Keratinocyte (primary cell): ENCODE results near the gene GSPT1. TPM values are rescaled to one million over a fixed set of nuclear protein-coding genes. Genes with fewer than 3 reads are reported as not detected.
"Not testable (repeated sequence)": the region's sequence is repeated elsewhere in the genome, so short reads cannot be mapped to it uniquely, and the experiment has no call there.

Experiments
- DNase-seq: peaks from one replicate; pipeline ENCODE4 v3.0.0-alpha.2; 2011; ENCODE audit warnings: low read depth, missing footprints, low spot score
- FAIRE-seq: peaks from 2 replicates; lab custom pipeline; 2011; peaks lifted over from hg19 to GRCh38; lab: Jason Lieb, UNC
- H2AFZ ChIP-seq: 2 replicates; pipeline ENCODE4 v1.6.0; 2012; ENCODE audit warnings: low read length, control low read depth, inconsistent platforms; ENCODE audit not compliant: control insufficient read depth
- H3K27ac ChIP-seq: 2 replicates; pipeline ENCODE4 v1.5.1; 2011; ENCODE audit warnings: low read length; ENCODE audit not compliant: control insufficient read depth, insufficient read depth
- H3K27me3 ChIP-seq: 3 replicates; pipeline ENCODE4 v1.6.0; 2011; ENCODE audit warnings: low read length; ENCODE audit not compliant: control insufficient read depth, insufficient read depth; ENCODE audit errors: extremely low read depth
- H3K36me3 ChIP-seq, 2 experiments: 2 replicates in 1 of 2; 3 replicates in 1 of 2; pipeline ENCODE4 v1.5.1; 2011; ENCODE audit warnings: low read length in 2 of 2, mild to moderate bottlenecking in 1 of 2; ENCODE audit not compliant: control insufficient read depth in 2 of 2, insufficient read depth in 2 of 2; ENCODE audit errors: extremely low read depth in 1 of 2
- H3K4me1 ChIP-seq: 3 replicates; pipeline ENCODE4 v1.5.1; 2011; ENCODE audit warnings: low read length; ENCODE audit not compliant: control insufficient read depth, insufficient read depth; ENCODE audit errors: extremely low read depth
- H3K4me2 ChIP-seq: 3 replicates; pipeline ENCODE4 v1.6.0; 2011; ENCODE audit warnings: low read depth, low read length; ENCODE audit not compliant: control insufficient read depth, insufficient read depth; ENCODE audit errors: extremely low read depth
- H3K4me3 ChIP-seq, 3 experiments: fragments of 200-600 bp in 1 of 3; sonication (generic) in 1 of 3; 2 replicates in 2 of 3; 3 replicates in 1 of 3; pipeline ENCODE4 v1.5.1; 2011 to 2016; ENCODE audit warnings: low read length in 3 of 3, mild to moderate bottlenecking in 3 of 3, control low read depth in 2 of 3, inconsistent platforms in 1 of 3, low read depth in 1 of 3, mixed read lengths in 1 of 3, mixed run types in 1 of 3, moderate library complexity in 1 of 3; ENCODE audit not compliant: control insufficient read depth in 2 of 3, insufficient read depth in 2 of 3; ENCODE audit errors: extremely low read depth in 1 of 3
- H3K79me2 ChIP-seq: 2 replicates; pipeline ENCODE4 v1.6.0; 2012; ENCODE audit warnings: low read length; ENCODE audit not compliant: control insufficient read depth, insufficient read depth
- H3K9ac ChIP-seq: 3 replicates; pipeline ENCODE4 v1.6.0; 2011; ENCODE audit warnings: low read length; ENCODE audit not compliant: control insufficient read depth, insufficient read depth; ENCODE audit errors: extremely low read depth
- H3K9me1 ChIP-seq: 3 replicates; pipeline ENCODE4 v1.6.0; 2011; ENCODE audit warnings: low read length; ENCODE audit not compliant: control insufficient read depth, insufficient read depth; ENCODE audit errors: extremely low read depth
- H3K9me3 ChIP-seq: 2 replicates; pipeline ENCODE4 v1.5.1; 2012; ENCODE audit warnings: low read depth, low read length; ENCODE audit not compliant: control insufficient read depth
- H4K20me1 ChIP-seq: 3 replicates; pipeline ENCODE4 v1.6.0; 2011; ENCODE audit warnings: low read length; ENCODE audit not compliant: control insufficient read depth, insufficient read depth; ENCODE audit errors: extremely low read depth
- CTCF ChIP-seq, 3 experiments: IDR thresholded peaks in 1 of 3; conservative IDR thresholded peaks in 1 of 3; optimal IDR thresholded peaks in 1 of 3; 2 replicates in 2 of 3; 3 replicates in 1 of 3; pipeline versions ENCODE3 to v1.5.1; 2011; ENCODE audit warnings: low read length in 3 of 3, mild to moderate bottlenecking in 3 of 3, moderate library complexity in 2 of 3, control low read depth in 1 of 3, inconsistent platforms in 1 of 3; ENCODE audit not compliant: insufficient read depth in 2 of 3; ENCODE audit errors: extremely low read depth in 1 of 3
- EZH2 ChIP-seq: IDR thresholded peaks from one replicate; pipeline ENCODE4 v1.6.1; 2012; ENCODE audit warnings: inconsistent platforms, mild to moderate bottlenecking, low read length, moderate library complexity
- dilution Hi-C: fragments of 300-500 bp; cut with MboI; formaldehyde crosslinking; loops from one replicate; pipeline ENCODE4 v1.7.0; 2020; ENCODE audit warnings: low sequenced_read_pairs; ENCODE audit not compliant: extremely low pct_ligation_motif_present
- polyA plus RNA-seq, 5 experiments: library from polyadenylated mRNA; depleted of rRNA in 3 of 5; stranded (reverse) in 3 of 5; stranded (forward) in 1 of 5; unstranded in 1 of 5; fragments of >200 nt; gene quantifications; 1 replicate in 1 of 5; 2 replicates in 3 of 5; 3 replicates in 1 of 5; pipeline versions ENCODE4 v1.2.1 to v1.2.3, GENCODE V29; 2011 to 2012; ENCODE audit warnings: missing spikeins in 2 of 5, low read depth in 1 of 5, low replicate concordance in 1 of 5

GSPT1 gene
- polyA plus RNA-seq, 1 donor (not counting 4 experiments of a cell fraction or from before 2014, with no cell fraction given) = 163 TPM

DNA sequence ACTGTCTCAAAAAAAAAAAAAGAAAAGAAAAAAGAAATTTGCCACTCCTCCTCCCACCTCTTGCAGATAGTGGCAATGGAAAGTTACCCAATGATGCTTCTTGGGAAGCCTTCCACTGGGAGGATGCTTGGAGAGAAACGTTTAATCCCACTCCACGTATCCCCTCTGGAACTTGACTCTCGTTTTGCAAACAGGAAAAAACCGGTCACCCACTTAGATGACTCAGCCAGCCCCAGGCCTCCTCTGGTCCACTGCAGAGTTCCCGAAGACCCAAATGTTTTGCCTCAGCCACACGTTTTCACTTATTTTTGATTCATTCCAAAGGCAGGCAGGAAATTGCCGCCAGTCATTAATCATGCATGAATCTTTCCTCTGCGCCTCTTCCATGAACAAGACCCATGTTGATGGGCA, 40.0 kb upstream of the GSPT1 start:
- no peaks in the 10 kb centered on the region for H3K9me1 ChIP-seq
- H3K9ac ChIP-seq = no peak overlapping the region
- peak; percentile 85 for FAIRE-seq
- no peaks in the 10 kb centered on the region for H3K9me3 ChIP-seq
- H3K36me3 ChIP-seq = no peaks in the 10 kb centered on the region
- H3K27me3 ChIP-seq = no peaks in the 10 kb centered on the region
- DNase-seq = peak; percentile 55
- no peaks in the 10 kb centered on the region for H3K79me2 ChIP-seq
- peak overlapping the region; percentile 24 for H3K27ac ChIP-seq
- H3K4me2 ChIP-seq = peak overlapping the region; percentile 7
- H2AFZ ChIP-seq = peak overlapping the region; percentile 65
- peaks cover 13% of the 10 kb centered on the region for H3K4me1 ChIP-seq
- dilution Hi-C loops = no loop called here
- no peak for TF ChIP-seq CTCF (optimal IDR thresholded peaks at IDR 0.05 in 1 of 3, IDR thresholded peaks at IDR 0.05 in 1 of 3, conservative IDR thresholded peaks at IDR 0.05 in 1 of 3; ENCODE audit: extremely low read depth in 1 of 3, insufficient read depth in 2 of 3, low read length in 3 of 3)
- no peak for TF ChIP-seq EZH2
- H4K20me1 ChIP-seq = no peaks in the 10 kb centered on the region
- peak overlapping the region in 1 of 3 experiments; percentile 21 for H3K4me3 ChIP-seq

GRCh38 chr16:11953576-11953975, 37.8 kb upstream of the GSPT1 start:
- H3K9ac ChIP-seq, H3K4me1 ChIP-seq, H3K9me3 ChIP-seq, H3K79me2 ChIP-seq, H3K27me3 ChIP-seq, FAIRE-seq, H4K20me1 ChIP-seq, H3K27ac ChIP-seq, H3K4me2 ChIP-seq, DNase-seq, H3K36me3 ChIP-seq, H2AFZ ChIP-seq, H3K4me3 ChIP-seq, H3K9me1 ChIP-seq, dilution Hi-C loops: not testable (repeated sequence)

- Histone ChIP-seq H2AFZ (no peak overlapping the region), H3K9me3 (no peaks in the 10 kb centered on the region), H3K9ac (no peak overlapping the region), H3K36me3 (no peaks in the 10 kb centered on the region), H3K79me2 (no peaks in the 10 kb centered on the region), H3K27me3 (no peaks in the 10 kb centered on the region), H3K9me1 (no peaks in the 10 kb centered on the region), H3K4me1 (no peaks in the 10 kb centered on the region), H4K20me1 (no peaks in the 10 kb centered on the region), H3K27ac (no peak overlapping the region), H3K4me2 (no peak overlapping the region), H3K4me3 (no peak overlapping the region)
- FAIRE-seq = no peak
- dilution Hi-C loops = no loop called here
- TF ChIP-seq EZH2 (no peak), CTCF (optimal IDR thresholded peaks at IDR 0.05 in 1 of 3, IDR thresholded peaks at IDR 0.05 in 1 of 3, conservative IDR thresholded peaks at IDR 0.05 in 1 of 3; ENCODE audit: extremely low read depth in 1 of 3, insufficient read depth in 2 of 3, low read length in 3 of 3) (no peak)
- DNase-seq = no peak
Measured at GRCh38 chr16:11950388-11950787, 34.6 kb upstream of the GSPT1 start.
